Measurements from ENCODE around the gene NKX3-2.

The NKX3-2 gene

DNA sequence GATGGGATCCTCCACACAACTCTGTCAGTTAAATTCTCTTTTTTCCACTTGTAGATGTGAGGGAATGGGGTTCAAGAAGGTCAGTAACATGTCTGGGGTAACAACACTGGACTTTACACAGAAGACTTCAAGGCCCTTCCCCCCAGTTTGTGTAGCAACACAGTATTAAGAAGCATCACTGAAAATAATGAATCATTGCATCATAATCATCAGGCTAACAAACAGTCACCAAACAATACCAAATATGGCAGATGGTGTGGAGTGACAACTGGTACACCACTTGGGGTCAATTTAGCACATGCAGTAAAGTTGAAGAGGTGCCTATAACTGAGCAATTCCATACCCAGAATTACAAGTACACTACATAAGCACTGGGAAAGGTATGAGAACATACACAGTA is 44.6 kb upstream of the NKX3-2 start:
- no peaks in the 10 kb centered on the region for H3K9me2 ChIP-seq (replicated peaks; ENCODE audit: low read depth, low read length)
- TF ChIP-seq EZH2phosphoT487 (IDR thresholded peaks at IDR 0.05; ENCODE audit: borderline replicate concordance), result no peak
- TF ChIP-seq, protein P1, sequence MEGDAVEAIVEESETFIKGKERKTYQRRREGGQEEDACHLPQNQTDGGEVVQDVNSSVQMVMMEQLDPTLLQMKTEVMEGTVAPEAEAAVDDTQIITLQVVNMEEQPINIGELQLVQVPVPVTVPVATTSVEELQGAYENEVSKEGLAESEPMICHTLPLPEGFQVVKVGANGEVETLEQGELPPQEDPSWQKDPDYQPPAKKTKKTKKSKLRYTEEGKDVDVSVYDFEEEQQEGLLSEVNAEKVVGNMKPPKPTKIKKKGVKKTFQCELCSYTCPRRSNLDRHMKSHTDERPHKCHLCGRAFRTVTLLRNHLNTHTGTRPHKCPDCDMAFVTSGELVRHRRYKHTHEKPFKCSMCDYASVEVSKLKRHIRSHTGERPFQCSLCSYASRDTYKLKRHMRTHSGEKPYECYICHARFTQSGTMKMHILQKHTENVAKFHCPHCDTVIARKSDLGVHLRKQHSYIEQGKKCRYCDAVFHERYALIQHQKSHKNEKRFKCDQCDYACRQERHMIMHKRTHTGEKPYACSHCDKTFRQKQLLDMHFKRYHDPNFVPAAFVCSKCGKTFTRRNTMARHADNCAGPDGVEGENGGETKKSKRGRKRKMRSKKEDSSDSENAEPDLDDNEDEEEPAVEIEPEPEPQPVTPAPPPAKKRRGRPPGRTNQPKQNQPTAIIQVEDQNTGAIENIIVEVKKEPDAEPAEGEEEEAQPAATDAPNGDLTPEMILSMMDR (conservative IDR thresholded peaks at IDR 0.05; ENCODE audit: low read length), result no peak
- no peak overlapping the region for H3K9ac ChIP-seq (ENCODE audit: low read depth, low read length, poor library complexity, severe bottlenecking)
- H3F3A ChIP-seq (ENCODE audit: low read depth), result no peaks in the 10 kb centered on the region
- H3K4me3 ChIP-seq (ENCODE audit: low read length, poor library complexity, severe bottlenecking), result no peak overlapping the region
- no peaks in the 10 kb centered on the region for H3K9me3 ChIP-seq (ENCODE audit: insufficient read depth, low read depth, low read length)
- no peaks in the 10 kb centered on the region for H3K27me3 ChIP-seq (ENCODE audit: insufficient read depth, low read length, poor library complexity, severe bottlenecking)
- no peaks in the 10 kb centered on the region for H3K79me2 ChIP-seq (ENCODE audit: insufficient read depth, low read length)
- no peak overlapping the region for H3K4me2 ChIP-seq (ENCODE audit: low read depth, low read length, poor library complexity, severe bottlenecking)
- no peaks in the 10 kb centered on the region for H4K20me1 ChIP-seq (ENCODE audit: insufficient read depth, low read length, poor library complexity, severe bottlenecking)
- no peak overlapping the region for H2AFZ ChIP-seq (ENCODE audit: low read length)
- no peaks in the 10 kb centered on the region for H3K4me1 ChIP-seq (ENCODE audit: insufficient read depth, low read length, poor library complexity, severe bottlenecking)
- peaks cover 71% of the 10 kb centered on the region for H3K36me3 ChIP-seq (ENCODE audit: insufficient read depth, low read length)

DNA sequence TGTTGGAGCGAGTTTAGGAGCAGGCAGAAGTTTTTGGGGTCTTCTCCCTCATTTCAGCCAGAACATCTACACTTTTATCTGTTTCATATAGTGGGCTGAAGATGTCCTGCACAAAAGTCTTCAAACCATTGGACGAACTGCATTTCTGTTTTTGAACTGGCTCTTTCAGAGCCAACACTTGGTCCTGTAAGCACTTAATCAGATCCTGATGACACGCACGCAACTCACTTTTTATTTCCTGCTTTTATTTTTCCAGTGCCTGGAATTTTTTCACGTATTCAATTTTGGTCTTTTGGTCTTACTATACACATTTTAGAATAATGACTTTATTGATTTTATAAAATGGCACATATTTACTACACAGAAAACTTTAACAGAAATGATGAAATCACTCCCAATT is 40.2 kb upstream of the NKX3-2 start:
- no peaks in the 10 kb centered on the region for H3K27me3 ChIP-seq (ENCODE audit: insufficient read depth, low read length, poor library complexity, severe bottlenecking)
- TF ChIP-seq, protein P1 (conservative IDR thresholded peaks at IDR 0.05; ENCODE audit: low read length), result no peak
- no peak for TF ChIP-seq EZH2phosphoT487 (IDR thresholded peaks at IDR 0.05; ENCODE audit: borderline replicate concordance)
- no peaks in the 10 kb centered on the region for H3K4me1 ChIP-seq (ENCODE audit: insufficient read depth, low read length, poor library complexity, severe bottlenecking)
- H3K79me2 ChIP-seq (ENCODE audit: insufficient read depth, low read length), result no peaks in the 10 kb centered on the region
- H4K20me1 ChIP-seq (ENCODE audit: insufficient read depth, low read length, poor library complexity, severe bottlenecking), result no peaks in the 10 kb centered on the region
- no peak overlapping the region for H3K4me3 ChIP-seq (ENCODE audit: low read length, poor library complexity, severe bottlenecking)
- no peaks in the 10 kb centered on the region for H3F3A ChIP-seq (ENCODE audit: low read depth)
- H3K4me2 ChIP-seq (ENCODE audit: low read depth, low read length, poor library complexity, severe bottlenecking), result no peak overlapping the region
- H3K9me3 ChIP-seq (ENCODE audit: insufficient read depth, low read depth, low read length), result no peaks in the 10 kb centered on the region
- H3K9ac ChIP-seq (ENCODE audit: low read depth, low read length, poor library complexity, severe bottlenecking), result no peak overlapping the region
- H2AFZ ChIP-seq (ENCODE audit: low read length), result no peak overlapping the region
- H3K36me3 ChIP-seq (ENCODE audit: insufficient read depth, low read length), result peaks cover 78% of the 10 kb centered on the region
- H3K9me2 ChIP-seq (replicated peaks; ENCODE audit: low read depth, low read length), result no peaks in the 10 kb centered on the region

DNA sequence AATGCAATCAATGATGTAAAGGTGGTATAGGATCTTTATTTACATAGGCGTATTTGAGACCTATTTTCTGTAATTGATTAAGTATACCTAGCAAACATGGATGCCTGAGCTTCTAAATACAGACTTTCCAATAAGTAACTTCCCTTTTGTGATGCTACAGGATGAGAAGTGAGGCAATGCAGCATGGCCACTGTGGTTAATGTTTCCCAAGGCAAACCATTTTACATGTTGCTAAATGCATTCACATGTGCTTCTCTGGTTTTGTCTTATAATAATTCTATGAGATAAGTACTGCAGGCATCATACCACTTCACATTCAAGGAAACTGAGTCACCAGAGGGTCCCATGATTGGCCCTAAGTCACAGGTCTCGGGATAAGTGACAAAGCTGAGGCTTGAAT is 35.7 kb upstream of the NKX3-2 start:
- no peak overlapping the region for H3K9ac ChIP-seq (ENCODE audit: low read depth, low read length, poor library complexity, severe bottlenecking)
- no peaks in the 10 kb centered on the region for H3K27me3 ChIP-seq (ENCODE audit: insufficient read depth, low read length, poor library complexity, severe bottlenecking)
- no peaks in the 10 kb centered on the region for H3K9me2 ChIP-seq (replicated peaks; ENCODE audit: low read depth, low read length)
- H3K4me3 ChIP-seq (ENCODE audit: low read length, poor library complexity, severe bottlenecking), result no peak overlapping the region
- TF ChIP-seq, protein P1 (conservative IDR thresholded peaks at IDR 0.05; ENCODE audit: low read length), result no peak
- no peak for TF ChIP-seq EZH2phosphoT487 (IDR thresholded peaks at IDR 0.05; ENCODE audit: borderline replicate concordance)
- H3K4me2 ChIP-seq (ENCODE audit: low read depth, low read length, poor library complexity, severe bottlenecking), result no peak overlapping the region
- no peak overlapping the region for H2AFZ ChIP-seq (ENCODE audit: low read length)
- no peaks in the 10 kb centered on the region for H4K20me1 ChIP-seq (ENCODE audit: insufficient read depth, low read length, poor library complexity, severe bottlenecking)
- no peaks in the 10 kb centered on the region for H3K79me2 ChIP-seq (ENCODE audit: insufficient read depth, low read length)
- no peaks in the 10 kb centered on the region for H3F3A ChIP-seq (ENCODE audit: low read depth)
- peaks cover 84% of the 10 kb centered on the region for H3K36me3 ChIP-seq (ENCODE audit: insufficient read depth, low read length)
- H3K4me1 ChIP-seq (ENCODE audit: insufficient read depth, low read length, poor library complexity, severe bottlenecking), result no peaks in the 10 kb centered on the region
- no peaks in the 10 kb centered on the region for H3K9me3 ChIP-seq (ENCODE audit: insufficient read depth, low read depth, low read length)
